Hepatocyte (in vitro differentiated cells): ENCODE data around the gene CAV3.

ENCODE experiments used
- CTCF ChIP-seq: fragments of 200-600 bp; sonication (generic); IDR thresholded peaks from 2 replicates; pipeline ENCODE4 v1.5.1; 2016; ENCODE audit warnings: antibody characterized with exemption, mild to moderate bottlenecking; ENCODE audit not compliant: poor library complexity
- EZH2 ChIP-seq: fragments of 200-600 bp; sonication (generic); IDR thresholded peaks from 2 replicates; pipeline ENCODE4 v1.6.1; 2016; ENCODE audit warnings: antibody characterized with exemption, mild to moderate bottlenecking, borderline replicate concordance
- EZH2phosphoT487 ChIP-seq: fragments of 200-600 bp; sonication (generic); IDR thresholded peaks from one replicate; pipeline ENCODE4 v1.6.1; 2018; ENCODE audit warnings: antibody characterized with exemption, mild to moderate bottlenecking, low read depth, moderate library complexity; ENCODE audit not compliant: unreplicated experiment, severe bottlenecking

- TF ChIP-seq CTCF = no peak
- TF ChIP-seq EZH2 = no peak
- TF ChIP-seq EZH2phosphoT487 = no peak
These were observed 51.3 kb downstream of the CAV3 start for GRCh38 chr3:8784676-8785435.
